ENCODE measurements around the gene TBXT.
"Not testable (repeated sequence)": the region's sequence is repeated elsewhere in the genome, so short reads cannot be mapped to it uniquely, and the experiment has no call there.

The TBXT gene

GRCh38 chr6:166172546-166172945, 4.9 kb upstream of the TBXT start:
- DNase-seq (ENCODE audit: low spot score), result no peak

DNA sequence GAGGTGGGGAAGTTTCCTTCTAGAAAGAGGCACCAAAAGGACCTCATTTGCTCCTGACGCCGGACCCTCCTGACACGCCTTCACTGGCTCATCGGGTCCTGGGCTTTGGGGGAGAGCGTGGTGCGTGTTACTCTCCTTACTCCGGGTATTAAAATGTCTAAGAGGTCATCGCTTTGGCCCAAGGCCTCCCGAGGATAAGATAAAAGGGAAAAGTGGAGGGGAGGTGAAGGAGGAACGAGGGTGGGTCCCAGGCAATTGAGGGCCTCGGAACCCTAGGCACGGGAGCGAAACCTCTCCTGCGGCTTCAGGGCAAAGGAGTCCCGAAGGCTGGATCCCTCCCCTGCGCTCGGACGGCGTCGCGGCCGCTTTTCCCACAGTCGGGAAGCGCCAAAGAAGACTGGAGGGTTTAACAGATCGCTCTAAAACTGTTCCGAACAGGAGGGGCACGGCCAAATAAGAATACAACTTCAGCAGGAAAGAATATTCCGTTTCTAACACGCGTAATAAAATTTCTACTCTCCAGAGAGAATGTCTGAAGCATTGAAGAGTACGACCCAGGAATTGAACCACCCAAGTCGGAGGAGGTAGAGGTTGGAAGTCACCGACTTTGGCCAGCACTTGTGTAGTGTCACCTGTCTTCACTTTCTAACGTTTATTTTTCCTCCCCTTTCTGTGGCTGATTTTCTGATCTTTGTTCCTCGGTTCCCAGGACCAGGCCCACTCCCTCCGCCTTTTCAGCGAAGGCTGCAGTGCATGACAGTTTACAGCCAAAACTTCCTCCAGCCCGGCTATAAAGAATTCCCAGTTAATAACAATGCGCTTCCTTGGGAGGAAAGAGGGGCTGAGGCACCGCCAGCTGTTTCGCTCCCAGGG, 2.1 kb upstream of the TBXT start:
- peak; percentile 34 for DNase-seq (ENCODE audit: low spot score)

DNA sequence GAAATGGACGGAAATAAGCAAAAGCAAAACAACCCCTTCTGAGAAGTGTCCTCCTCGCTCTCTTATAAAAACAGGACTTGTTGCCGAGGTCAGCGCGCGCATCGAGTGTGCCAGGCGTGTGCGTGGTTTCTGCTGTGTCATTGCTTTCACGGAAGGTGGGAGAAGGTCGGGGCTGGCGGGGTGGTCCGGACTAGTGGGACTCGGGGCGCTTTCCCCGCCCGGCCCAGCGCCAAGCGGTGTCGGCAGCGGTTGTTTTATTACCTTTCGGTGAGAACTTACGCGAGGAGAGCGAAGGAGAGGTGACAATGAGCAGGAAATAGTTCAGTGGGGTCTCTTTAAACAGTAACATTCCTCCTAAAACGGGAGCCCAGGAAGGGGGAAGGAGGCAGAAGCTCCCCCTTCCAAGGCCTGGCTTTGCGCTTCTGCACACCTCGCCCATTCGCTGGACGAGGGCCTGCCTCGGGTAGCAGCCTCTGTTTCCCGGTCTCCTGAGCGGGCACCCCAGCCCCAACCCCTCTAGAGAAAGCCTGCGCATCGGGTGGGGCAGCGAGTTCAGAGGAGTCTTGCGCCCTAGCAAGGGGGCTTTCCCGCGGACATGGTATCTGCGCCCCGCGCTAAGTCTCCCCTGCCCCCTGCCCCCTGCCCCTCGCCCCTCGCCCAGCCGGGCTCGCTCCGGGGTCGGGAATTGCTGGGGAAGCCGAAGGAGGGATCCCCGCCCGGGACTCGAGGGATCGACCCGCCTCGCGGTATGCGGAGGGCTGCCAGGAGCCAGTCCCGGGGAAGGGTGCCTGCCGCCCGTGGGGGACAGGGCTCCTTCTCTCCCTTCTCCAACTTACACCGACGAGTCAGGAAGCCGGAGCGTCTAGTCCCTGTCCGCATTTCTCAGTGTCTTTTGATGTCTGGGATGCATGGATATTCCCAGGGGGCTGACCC, 1.2 kb upstream of the TBXT start:
- peak; percentile 51 for DNase-seq (ENCODE audit: low spot score)

DNA sequence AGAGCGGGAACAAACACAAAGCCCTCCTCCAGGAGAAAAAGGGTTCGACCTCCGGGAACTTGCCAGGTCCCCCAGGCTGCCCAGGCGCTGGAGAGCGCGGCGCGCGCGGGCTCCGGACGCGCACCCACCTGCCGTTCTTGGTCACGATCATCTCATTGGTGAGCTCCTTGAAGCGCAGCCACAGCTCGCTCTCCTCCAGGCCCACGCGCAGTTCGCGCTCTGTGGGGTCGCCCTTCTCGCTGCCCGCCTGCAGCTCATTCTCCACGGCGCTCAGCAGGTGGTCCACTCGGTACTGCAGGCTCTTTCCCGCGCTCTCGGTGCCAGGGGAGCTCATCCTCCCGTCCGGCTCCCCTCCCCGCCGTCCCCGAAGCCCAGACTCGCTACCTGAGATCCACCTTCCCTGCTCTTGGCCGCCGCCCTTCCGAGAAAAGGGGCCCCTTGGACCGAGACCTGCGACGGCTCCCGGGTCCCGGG, 356 bp downstream of the TBXT start:
- DNase-seq (ENCODE audit: low spot score), result peak; percentile 46

DNA sequence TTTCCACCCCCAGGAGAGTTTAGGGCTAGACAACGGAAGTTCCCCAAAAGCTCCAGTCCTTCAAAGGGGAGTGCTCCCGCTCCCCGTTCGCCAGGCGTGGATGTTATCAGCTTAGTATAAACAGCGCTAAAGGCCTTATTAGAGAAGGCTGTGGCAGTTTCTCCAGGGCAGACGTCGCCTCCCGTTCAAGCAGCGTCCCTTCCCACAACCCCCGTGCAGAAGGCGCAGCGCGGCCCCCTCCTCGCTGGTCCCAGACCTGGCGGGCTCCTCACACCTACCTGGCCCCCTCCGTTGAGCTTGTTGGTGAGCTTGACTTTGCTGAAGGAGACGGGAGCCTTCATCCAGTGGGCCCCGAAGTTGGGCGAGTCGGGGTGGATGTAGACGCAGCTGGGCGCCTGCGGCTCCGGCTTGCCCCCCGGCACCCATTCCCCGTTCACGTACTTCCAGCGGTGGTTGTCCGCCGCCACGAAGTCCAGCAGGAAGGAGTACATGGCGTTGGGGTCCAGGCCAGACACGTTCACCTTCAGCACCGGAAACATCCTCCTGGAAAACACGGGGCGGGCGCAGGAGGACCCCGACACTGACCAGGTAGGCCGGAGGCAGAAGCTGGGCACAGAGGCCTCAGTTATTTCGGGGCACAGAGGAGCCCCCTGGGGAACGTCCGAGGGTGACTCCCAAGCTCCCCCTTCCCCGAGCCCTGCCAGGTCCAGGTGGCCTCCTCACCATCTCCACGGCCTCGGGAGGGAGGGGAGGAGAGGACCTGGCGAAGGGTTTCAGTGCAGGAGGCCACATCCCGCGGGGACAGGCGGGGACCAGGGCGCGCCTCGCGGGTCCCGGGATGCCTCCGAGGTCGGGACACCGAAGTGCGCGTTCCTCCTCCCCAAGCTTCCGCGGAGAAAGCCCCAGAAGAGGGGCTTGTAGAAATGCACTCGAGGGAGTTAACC, 1.1 kb downstream of the TBXT start:
- peak; percentile 19 for DNase-seq (ENCODE audit: low spot score)

DNA sequence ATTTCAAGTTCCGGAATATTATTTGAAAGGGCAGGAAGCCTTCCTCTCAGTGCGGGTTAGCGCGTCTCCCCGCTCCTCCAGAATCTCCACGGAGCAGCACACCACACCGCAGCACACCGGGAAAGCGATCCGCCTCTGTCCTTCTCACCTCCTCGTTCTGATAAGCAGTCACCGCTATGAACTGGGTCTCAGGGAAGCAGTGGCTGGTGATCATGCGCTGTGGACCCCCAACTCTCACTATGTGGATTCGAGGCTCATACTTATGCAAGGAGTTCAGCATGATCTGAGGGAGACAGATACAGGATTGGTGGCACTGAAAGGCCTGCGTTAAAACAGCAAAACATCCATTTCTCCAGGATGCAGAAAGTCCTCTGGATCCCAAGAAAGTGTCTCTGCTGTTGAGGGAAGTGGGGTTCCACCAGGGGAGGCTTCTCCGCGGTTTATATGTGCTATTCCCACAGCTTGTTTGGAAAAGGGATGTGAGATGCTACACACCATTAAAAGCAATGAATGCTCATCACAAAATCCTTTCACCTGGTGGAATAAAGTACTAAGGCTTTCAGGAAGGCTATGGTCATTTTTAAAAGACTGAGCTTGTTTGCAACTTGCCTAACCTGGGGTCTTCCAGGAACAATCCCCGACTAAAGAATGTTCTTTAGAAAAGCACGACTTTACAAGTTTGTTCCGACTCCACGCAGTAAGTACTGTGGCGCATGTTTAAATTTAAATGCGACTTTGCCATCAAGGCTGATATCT, 1.9 kb downstream of the TBXT start:
- no peak for DNase-seq (ENCODE audit: low spot score)

GRCh38 chr6:166162599-166163342, 4.9 kb downstream of the TBXT start:
- no peak for DNase-seq (ENCODE audit: low spot score)

- no peak for DNase-seq (ENCODE audit: low spot score)
Measured at GRCh38 chr6:166157930-166158617, 9.6 kb downstream of the TBXT start.

- DNase-seq (ENCODE audit: low spot score), result peak; percentile 33
Measured at GRCh38 chr6:166156942-166157341, 10.7 kb downstream of the TBXT start.

DNA sequence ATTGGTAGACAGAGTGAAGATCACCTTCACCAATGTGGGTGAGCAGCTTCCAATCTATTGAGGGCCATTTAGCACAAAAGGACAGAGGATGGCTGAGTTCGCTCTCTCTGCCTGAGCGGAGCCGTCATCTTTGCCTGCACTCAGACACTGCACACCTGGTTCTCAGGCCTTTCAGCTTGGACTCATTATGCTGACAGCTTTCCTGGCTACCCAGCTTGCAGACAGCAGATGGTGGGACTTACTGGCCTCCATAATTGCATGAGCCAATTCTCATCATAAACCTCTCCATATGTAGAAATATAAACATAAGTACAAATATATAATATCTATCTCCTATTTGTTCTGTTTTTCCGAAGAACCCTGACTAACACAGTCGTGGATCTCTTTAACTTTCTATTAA, 13.7 kb downstream of the TBXT start:
- no peak for DNase-seq (ENCODE audit: low spot score)

GRCh38 chr6:166152660-166153059, 15.0 kb downstream of the TBXT start:
- no peak for DNase-seq (ENCODE audit: low spot score)

- no peak for DNase-seq (ENCODE audit: low spot score)
Measured at GRCh38 chr6:166151798-166152197, 15.9 kb downstream of the TBXT start.

- DNase-seq (ENCODE audit: low spot score), result no peak
Measured at GRCh38 chr6:166145751-166146150, 21.9 kb downstream of the TBXT start.

DNA sequence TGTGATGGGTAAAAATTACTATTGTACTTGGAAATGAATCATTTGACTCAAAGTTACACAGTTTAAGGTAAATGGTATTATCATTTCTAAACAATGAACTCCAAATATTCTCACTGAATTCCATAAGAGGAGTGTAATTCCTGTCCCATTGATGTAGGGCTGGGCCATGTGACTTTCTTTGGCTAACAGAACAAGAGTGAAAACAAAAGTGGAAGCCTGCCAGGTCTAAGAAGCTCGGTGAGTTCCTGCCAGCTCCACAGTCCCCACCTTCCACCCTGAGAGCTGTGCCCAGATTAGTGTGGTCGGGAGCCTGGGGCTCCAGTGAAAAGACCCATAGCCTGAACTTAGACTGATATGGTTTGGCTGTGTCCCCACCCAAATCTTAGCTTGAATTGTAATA, 24.6 kb downstream of the TBXT start:
- DNase-seq (ENCODE audit: low spot score), result no peak

- no peak for DNase-seq (ENCODE audit: low spot score)
Measured at GRCh38 chr6:166127624-166128472, 39.8 kb downstream of the TBXT start.

DNA sequence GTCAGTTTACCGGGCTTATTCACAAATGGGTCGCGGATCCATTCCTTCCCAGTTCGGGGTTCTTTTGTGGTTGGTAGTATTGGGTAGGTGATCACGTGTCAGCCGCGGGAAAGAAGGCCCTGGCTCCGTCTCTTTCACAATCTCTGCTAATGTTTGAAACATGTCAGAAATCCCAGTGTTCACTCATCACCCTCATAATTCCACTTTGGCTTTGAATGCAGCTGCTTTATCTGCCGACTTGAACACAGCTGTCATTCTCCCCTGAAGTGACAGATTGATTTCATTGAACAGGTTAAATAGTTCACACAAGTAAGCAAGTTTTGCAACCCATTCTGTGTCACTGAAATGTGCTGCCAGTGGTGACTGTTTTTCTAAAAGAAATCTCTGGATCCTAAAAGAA, 44.5 kb downstream of the TBXT start:
- DNase-seq (ENCODE audit: low spot score), result not testable (repeated sequence)

- DNase-seq (ENCODE audit: low spot score), result no peak
Measured at GRCh38 chr6:166121726-166122125, 45.9 kb downstream of the TBXT start.

DNA sequence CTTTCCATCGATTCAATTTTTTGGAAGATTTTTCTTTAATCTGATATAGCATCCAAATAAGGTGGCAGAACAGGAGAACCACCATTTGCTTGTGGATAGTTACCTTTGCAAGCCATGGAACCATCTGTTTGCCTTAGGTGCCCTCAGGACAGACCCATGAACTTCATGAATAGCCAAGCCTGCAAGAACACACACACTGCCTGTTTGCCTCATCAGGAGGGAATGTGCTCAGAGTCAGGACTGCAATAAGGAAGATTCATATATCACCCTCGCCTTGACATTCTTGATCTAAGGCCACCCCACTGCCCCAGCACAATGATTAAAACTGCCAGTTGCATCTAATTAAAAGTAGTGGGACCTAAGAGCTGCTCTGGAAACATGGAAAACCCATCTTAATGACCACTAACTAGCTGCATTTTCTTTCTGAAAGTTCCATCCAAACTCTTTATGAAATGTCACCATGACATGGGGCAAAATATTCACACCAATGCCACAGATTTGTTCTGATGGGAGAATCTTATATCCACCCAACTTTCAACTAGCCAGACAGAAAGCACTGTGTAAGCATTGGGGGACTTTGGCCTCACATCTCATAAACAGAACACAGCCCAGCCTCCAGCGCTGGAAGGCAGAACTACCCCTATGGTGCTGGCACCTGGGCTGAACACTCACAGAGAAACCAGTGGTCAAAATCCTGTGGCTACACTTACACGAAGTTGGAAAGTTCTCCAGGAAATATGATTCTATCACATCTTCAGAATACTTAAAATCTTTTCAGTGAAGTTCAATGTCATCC, 48.3 kb downstream of the TBXT start:
- DNase-seq (ENCODE audit: low spot score), result no peak

All from iPS-NIHi11 (cell line).